NCI-H2227 (cell line): ENCODE measurements around the gene VSTM2L.
A peak's percentile ranks its signal among the peaks of the same experiment; 100 is the strongest.

ENCODE experiments used
- DNase-seq: peaks from one replicate; lab custom pipeline; 2025; ENCODE audit not compliant: unreplicated experiment; lab: John Stamatoyannopoulos, UW

VSTM2L gene

DNA sequence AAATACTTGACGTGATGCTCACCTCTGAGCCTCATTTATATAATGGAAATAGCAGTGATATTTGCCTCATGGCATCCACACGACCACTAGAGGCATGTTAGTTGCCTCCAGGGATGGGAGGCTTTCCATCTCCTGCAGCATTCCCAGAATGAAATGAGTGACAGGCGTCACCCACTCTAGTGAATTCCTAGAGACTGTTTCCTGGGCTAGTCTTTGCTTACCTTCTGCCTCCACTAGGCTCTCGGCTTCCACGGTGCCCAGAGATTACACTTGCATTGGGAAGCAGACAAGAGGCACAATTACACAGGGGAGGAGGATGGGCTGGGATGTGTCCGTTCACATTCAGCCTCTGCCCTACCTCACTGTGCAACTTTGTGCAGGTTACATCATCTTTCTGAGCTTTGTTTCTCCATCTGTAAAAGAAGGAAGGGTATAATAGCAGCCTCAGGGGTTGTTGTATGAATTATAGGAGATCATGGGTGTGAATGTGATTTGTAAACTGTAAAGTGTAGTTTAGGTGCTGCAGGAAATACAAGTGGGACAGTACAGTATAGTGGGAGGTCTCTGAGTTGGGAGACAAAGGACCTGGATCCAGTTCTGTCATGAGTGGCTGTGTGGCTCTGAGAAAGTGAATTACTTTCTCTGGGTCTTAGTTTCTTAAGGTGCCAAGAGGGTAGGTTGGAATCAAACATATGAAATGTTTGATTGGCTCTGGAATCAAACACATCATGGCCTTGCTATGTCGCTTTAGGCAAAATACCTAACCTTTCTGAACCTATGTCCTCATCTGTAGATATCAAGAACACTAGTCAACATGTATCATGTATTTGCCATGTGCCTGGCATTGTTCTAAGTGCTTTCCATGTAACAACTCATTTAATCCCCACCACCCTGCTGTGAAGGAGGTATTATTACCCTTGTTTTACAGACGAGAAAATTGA is 3.6 kb upstream of the VSTM2L start:
- DNase-seq: no peak

DNA sequence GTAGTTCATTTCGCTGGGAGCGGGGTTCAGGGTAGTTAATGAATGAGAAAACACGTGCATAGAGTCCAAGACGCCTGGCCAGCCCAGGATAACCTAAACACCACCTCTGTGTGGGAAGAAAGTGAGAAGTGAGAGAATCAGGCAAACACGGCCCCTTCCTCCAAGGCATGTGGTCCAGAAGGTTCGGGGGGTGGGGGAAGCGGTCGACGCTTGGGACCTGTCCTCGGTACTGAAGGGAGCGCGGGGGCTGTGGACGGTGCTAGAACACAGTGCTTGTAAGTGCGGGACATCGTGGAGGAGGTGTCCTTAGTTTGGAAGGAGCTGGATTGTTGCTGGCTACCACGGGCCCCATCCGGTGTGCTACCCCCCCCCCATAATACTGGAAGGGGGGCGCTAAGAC is 1.7 kb upstream of the VSTM2L start:
- no peak for DNase-seq

DNA sequence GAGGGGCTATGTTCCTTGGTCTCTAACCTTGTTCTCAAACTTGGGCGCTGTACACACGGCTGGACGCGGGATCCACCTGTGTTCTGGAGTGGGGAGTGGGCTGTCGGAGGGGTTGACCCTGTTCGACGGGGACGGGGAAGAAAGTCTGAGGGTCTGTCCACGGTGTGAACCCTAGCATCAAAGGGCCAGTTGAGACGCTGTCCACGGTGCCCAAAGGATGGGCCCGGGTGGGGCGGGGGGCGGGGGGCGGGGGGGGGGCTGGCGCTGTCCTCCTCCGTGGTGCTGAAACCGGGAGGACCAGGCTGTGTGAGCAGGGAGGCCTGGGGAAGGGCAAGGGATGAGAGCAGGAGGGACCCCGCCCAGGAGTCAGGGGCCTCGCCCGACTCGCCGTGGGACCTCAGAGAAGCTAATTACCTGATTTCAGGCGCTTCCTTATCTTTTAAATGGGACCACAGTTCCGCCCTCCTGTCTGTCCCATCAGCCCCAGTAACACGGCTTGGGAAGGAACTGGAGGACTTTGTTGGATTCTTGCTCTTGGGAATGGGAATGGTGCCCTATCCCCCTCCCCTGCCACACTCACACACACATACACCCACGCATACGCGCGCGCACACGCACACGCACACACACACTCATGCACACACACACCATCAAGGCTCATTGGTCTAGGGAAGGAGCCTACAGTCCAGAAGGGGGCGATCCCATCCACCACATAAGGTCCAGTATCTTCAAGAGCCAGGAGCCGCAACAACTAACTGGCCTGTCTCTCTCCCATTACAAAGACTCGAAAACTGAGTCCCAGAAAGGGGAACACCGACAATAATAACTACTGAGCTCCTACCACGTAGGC is 1.0 kb upstream of the VSTM2L start:
- DNase-seq: peak; percentile 82

DNA sequence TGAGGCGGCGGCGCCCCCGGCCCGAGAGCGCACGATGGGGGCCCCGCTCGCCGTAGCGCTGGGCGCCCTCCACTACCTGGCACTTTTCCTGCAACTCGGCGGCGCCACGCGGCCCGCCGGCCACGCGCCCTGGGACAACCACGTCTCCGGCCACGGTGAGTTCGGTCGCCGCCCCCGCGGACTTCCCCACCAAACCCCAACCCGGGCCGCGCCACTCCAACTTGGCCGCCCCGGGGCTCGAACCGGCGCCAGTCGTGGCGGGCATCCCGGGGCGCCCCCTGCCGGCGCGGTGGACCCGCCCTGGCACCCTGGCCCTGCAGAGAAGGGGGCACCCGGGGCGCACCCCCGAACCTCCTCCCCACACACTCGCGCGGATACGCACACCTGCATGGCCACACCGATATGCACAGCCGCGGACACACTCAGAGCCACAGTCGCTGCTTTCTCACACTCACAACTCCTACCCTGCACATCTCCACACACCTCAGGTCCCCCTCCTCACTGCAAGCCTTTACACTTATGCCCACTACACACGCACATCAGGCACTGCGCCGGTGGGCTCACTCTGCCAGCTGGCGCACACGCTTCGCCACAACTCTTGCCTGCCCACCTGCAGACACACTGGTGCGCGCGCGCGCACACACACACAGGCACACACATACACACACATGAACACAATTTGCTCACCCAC is 535 bp downstream of the VSTM2L start:
- DNase-seq: peak; percentile 62

DNA sequence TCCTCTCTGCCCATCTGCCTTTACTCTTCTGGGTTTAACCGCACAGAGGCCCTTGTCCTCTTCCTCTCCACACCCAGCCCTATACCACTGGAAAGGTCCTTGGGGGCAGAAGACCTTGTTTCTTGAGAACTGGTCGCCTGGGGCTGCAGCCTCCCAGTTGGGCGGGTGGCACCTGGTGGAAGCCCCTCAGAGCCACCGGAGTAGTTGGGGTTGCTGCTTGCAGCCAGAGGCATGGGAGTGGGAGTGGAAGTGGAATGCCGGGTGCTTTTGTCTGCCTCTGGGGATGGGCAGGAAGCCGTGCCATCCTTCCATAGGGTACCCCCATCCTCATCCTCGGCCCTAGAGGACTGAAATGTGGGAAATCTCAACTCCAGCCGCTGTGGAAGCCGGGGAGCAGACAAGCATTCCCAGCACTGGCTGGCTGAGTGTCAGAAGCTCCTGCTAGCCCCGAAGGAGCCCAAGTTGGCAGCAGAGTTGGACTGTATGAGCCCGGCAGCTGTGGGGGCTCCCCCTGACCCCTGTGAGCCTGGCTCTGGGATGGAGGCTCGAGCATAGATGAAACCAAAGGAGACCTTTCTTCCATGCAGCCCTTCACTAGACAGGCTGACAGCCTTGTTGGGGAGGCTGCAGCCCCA is 1.2 kb downstream of the VSTM2L start:
- DNase-seq: no peak

DNA sequence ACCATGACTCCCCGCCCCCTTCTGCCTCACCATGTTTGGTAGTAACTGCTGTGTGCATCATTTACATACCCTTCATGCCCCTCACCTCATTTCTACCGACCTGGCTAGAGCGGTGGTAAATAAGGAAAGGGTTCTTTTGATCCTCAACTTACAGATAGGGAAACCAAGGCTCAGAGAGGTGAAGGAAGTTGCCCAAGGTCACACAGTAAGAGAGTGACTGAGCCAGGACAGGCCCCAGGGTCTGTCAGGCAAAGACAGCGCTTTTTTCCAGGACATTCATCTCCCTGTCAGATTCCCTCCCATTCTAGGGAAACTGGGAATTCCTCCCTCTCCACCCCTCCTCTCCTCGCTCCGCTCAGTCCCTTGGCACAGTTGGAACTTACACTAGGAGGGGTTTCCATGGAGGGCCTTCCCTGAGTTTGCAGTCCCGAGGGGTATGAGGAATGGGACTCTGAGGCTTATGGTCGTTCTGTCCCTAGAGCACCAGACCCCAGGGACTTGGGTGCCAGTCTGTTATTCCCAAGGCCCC is 2.0 kb downstream of the VSTM2L start:
- no peak for DNase-seq

DNA sequence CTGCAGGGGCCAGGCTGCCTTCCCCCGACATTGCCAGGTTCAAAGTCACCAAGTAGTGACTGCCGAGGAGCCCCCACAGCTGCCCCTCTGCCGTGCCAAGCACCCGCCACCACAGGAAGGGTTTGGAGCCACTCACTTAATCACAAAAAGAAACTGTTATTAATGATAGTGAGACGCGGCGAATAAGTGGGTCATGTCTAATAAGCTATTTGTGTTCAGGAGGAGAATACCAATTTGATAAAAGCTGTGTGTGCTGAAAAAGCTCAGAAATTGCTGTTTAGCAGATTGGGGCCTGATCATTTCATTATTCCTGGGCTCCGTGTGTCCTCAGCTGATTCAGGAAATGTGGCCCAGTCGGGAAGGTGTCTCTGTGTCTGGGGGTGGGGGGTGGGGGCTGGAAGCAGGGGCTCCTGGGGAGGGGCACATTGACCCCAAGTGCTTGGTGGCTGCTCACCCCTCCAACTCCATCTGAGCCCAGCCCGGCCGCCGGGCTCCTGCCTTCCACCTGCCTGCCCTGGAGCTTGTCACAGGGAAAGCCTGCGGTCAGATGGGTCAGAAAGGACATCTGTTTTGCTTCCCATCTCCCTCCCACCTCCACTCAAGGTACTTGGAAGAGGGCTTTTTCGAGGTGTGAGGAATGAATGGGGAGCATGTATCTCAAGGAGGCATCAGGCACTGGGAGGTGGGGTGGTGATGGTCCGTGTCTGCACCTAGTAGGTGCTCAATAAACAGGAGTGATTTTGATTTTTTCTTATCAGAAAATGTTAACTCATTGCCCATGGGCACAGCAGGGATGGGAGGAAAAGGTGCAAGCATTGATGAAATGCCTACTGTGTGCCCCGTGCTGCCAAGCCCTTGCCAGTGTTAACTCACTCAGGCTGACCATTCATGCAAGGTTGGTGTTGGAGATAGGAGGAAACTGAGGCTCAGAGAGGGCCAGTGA is 3.0 kb downstream of the VSTM2L start:
- DNase-seq: peak; percentile 22

DNA sequence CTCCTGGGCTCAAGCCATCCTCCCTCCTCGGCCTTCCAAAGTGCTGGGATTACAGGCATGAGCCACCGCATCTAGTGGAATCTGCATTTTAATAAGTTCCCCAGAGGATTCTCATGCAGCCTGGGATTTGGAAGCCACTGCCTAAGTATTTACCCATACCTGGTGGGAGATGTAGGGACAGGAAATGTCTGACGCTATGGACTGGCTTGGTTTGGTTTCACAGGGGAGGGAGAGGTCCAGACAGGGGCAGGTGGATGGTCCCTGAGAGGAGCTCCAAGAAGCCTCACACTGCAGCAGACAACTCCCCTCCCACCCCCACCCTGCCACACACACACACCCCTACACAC is 4.4 kb downstream of the VSTM2L start:
- no peak for DNase-seq

DNA sequence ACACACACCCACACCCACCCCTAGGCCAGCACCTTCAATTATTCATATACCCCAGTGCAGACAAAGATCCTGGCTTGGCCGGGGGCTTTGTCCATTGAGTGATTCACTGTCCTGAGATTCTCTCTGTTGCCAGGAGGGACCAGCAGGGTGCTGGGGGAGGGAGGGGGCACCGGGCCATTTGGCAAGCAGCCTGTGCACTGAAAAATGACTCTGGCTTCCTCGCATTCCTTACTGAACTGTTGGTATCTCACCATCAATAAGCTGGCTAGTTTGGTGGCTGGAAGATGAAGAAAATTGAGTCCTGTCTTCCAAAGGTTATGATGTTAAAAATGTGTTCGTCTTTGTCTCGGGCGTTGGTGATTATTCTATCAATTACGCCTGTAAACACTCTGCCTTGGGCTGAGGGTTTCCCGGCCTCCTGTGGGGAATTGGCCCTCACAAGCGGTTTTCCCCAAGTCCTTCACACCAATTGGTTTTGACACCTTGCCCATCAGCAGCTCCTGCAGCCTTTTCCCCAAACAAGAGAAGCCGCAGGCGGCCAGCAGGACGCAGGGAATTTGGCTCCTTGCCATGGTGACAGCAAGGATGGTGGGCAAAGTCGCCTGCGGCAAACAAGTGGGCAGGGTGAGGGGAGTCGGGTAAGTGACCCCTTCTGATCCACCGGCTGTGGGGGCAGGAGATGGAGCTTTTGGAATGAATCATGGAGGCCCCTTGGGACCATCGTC is 4.9 kb downstream of the VSTM2L start:
- DNase-seq: peak; percentile 86

DNA sequence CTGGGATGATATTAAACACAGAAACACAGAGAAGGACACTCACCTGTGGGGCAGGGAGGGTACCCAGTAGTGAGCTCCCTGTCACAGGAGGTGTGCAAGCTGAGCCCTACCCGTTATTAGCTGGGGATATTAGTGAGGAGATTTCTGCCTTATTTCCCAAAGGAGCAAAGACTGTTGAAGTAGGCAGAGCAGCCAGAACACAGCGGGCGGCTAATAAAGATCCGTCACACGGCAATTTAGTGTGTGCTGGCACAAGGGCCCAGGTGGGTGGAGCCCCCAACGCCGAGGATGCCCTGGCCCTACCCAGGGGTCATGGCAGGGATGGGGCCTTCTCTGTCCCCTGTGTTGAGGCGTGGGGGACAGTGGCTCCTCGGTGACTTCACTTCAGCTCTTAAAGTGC is 8.3 kb downstream of the VSTM2L start:
- DNase-seq: peak; percentile 43

DNA sequence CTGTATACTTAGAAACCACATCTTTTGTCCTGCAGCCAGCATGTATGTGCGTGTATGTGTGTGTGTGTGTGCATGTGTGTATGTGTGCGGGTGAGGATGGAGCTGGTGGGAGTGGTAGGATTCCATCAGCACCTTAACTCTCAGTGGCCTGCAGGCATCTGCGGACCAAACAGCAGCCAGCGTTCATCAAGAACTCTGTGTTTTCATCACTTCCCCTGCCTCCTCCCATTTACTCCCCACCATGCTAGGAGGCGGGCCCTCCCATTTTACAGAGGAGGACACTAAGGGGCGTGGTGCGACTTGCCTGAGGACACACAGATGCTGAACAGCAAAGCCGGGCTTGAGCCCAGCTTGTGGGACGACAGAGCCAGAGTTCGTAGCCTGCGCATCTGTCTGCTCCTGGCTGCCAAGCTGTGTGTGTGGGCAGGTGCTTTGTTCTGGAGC is 8.9 kb downstream of the VSTM2L start:
- peak; percentile 87 for DNase-seq

DNA sequence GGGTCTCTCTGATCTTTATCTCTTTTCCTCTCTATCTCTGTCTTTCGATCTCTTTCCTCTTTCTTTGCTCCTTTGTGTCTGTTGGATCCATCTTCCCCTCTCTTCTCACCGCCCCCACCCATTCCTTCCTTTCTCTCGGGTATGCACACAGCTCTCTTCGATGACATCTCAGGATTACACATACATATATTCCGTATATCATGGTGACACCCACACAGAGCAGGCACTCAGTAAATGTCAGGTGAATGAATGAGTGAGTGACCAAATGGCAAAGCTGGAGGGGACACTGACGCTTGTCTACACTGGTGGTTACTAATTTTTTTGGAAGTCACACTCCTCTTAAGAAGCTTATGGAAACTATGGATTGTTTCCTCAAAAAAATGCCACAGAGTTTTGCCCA is 9.9 kb downstream of the VSTM2L start:
- no peak for DNase-seq

DNA sequence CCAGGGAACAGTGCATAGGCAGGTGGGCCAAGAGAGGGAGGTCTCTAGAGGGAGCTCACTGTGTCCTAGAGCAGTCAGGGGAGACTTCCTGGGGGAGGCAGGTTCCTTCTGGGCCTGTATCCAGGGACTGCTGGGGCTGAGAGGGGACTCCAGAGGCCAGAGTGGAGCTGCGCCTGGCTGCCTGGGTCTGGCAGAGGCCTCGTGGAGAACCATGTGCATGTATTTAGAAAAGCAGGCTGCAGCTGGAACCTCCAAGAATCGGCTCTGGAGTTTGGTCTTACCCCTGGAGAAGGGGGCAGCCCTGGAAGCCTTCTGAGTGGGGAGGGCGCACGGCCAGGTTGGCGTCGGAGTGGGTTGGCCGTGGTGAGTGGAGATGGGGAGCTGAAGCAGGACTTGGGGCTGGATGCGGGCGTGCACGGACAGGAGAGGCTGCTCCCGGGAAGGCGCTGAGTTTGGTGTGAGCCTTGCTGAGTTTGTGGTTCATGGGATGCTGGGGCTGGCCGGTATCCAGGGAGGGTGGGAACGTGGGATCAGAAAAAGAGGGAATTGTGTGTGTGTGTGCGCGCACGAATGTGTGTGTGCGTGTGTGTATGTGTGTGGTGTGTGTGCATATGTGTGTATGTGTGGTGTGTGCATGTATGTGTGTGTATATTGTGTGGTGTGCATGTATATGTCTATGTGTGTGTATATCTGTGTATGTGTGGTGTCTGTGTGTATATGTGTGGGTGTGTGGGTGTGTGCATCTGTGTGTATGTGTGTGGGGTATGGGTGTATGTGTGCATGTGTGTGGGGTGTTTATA is 10.8 kb downstream of the VSTM2L start:
- DNase-seq: peak; percentile 29

DNA sequence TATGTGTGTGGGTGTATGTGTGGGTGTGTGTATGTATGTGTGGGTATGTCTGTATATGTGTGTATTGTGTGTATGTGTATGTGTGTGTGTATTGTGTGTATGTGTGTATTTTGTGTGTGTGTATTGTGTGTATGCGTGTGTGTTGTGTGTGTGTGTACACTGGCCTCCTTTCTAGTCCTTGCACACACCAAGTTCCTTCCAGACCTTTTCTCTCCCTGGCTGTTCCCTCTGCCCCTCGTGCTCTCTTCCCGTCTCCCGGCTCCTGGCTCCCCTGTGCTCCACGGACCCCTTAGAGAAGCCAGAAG is 11.4 kb downstream of the VSTM2L start:
- no peak for DNase-seq

DNA sequence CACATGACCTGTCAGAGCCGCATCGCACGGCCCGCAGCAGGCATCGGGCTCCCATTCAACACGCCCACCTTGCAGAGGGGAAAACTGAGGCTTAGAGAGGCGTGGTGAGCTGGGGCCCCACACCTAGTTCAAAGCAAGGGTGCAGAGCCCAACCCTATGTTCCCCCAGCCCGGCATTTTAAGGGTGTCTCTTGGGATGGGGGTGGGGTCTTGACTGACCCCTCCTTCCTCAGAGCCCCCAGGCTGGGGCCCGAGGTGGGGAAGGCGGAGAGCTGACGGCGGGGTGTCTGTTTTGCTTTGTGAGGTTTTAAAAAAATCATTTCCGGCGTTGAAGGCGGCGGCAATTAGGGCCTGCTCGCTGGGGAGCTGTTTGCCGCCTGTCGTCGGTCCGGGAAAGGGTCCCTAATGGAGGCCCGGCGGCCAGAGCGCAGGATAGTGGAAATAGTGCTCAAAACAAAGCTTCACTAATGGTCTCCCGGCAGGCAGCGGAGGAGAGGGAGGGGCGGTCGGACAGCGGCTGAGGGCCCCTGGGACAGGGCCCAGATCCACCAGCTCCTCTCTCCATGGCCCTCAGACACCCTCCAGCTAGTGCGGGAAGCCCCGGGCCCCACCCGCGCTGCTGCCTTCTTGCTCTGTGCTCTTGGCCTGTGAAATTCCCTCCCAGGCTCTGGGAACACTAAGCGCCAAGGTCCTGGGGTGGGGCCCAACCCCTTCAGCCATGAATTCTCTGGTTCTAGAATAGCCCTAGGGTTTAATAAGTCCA is 11.9 kb downstream of the VSTM2L start:
- DNase-seq: peak; percentile 90

DNA sequence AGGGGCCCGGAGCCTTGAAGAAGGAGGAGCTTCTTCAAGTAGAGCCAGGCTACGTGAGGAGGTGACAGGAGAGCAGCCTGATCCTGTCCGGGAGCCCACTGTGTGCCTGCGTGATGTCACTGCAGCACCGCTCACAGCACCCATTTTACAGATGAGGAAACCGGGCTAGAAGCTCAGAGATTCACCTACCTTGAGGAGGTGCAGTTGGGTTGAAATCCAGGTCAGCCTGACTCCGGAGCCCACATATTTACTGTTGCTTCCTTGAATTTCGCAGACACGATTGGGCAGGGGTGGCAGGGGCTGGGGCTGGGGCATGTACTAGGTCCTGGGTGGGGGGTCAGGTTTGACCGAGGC is 12.5 kb downstream of the VSTM2L start:
- no peak for DNase-seq

DNA sequence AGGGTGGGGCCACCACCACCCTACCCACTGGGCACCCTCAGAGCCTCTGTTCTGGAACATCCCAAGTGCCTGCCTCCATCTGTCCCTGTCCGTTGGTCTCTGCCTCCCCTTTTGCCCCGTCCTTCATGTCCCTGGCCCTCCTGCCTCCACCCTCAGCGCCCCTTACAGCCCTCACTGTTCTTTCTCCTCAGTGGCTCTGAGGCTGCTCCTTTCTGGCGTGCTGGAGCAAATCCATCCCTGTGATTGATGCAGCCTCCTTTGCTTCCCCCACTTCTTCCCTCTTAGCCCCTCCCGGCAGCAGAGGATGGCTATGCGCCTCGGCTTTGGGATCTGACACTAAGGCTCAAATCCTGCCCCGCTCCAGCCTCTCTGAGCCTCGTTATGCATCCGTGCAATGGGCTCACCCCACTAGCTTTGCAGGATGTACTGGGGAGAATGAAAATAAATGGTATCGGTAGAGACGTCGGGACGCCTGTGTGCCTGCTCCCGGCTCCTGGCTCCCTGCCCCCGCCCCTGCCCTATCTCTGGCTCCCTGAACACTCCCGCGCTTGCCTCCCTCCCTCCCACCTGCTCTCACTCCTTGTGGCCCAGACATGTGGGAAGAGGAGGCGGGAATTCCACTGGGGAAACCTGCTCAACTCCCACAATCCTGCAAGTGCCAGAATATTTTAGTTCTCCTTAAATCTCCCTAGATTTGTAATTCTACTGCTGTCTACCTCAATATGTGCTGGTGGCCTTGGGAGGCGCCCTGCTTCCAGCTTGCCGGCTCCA is 13.1 kb downstream of the VSTM2L start:
- peak; percentile 66 for DNase-seq
